ENCODE data around the gene VCX3B.
"Not testable (repeated sequence)": the region's sequence is repeated elsewhere in the genome, so short reads cannot be mapped to it uniquely, and the experiment has no call there.

The VCX3B gene

GRCh38 chrX:8484360-8484949, 19.8 kb downstream of the VCX3B start:
- no peak for DNase-seq (ENCODE audit: low read depth)
- no peak for TF ChIP-seq MAX (IDR thresholded peaks at IDR 0.05; ENCODE audit: low read depth, low read length)
- no peak for TF ChIP-seq MYC (IDR thresholded peaks at IDR 0.05; ENCODE audit: low read depth, low read length)
- no peak for TF ChIP-seq CTCF (IDR thresholded peaks at IDR 0.05; ENCODE audit: low read depth, low read length)
- TF ChIP-seq POLR2A (IDR thresholded peaks at IDR 0.05; ENCODE audit: extremely low read depth, insufficient read length): no peak
- no peak overlapping the region for H3K4me3 ChIP-seq (ENCODE audit: low read depth, low read length)

- DNase-seq (ENCODE audit: low read depth); H3K4me3 ChIP-seq (ENCODE audit: low read depth, low read length): not testable (repeated sequence)
Measured at GRCh38 chrX:8495036-8495435, 30.4 kb downstream of the VCX3B start.

GRCh38 chrX:8500203-8500602, 35.6 kb downstream of the VCX3B start:
- TF ChIP-seq POLR2A (IDR thresholded peaks at IDR 0.05; ENCODE audit: extremely low read depth, insufficient read length) (no peak), MYC (IDR thresholded peaks at IDR 0.05; ENCODE audit: low read depth, low read length) (no peak), MAX (IDR thresholded peaks at IDR 0.05; ENCODE audit: low read depth, low read length) (no peak)
- H3K4me3 ChIP-seq (ENCODE audit: low read depth, low read length): no peak overlapping the region
- no peak for DNase-seq (ENCODE audit: low read depth)

- not testable (repeated sequence) for DNase-seq (ENCODE audit: low read depth); H3K4me3 ChIP-seq (ENCODE audit: low read depth, low read length)
Measured at GRCh38 chrX:8502101-8502500, 37.5 kb downstream of the VCX3B start.

GRCh38 chrX:8504451-8504850, 39.8 kb downstream of the VCX3B start:
- H3K4me3 ChIP-seq (ENCODE audit: low read depth, low read length): no peak overlapping the region
- DNase-seq (ENCODE audit: low read depth): no peak

More at GRCh38 chrX:8504451-8504850, 39.8 kb downstream of the VCX3B start:
- no peak for TF ChIP-seq CTCF (IDR thresholded peaks at IDR 0.05; ENCODE audit: low read depth, low read length)
- no peak for TF ChIP-seq MAX (IDR thresholded peaks at IDR 0.05; ENCODE audit: low read depth, low read length)
- no peak for TF ChIP-seq POLR2A (IDR thresholded peaks at IDR 0.05; ENCODE audit: extremely low read depth, insufficient read length)
- TF ChIP-seq MYC (IDR thresholded peaks at IDR 0.05; ENCODE audit: low read depth, low read length): no peak

All from NB4 (cell line).